ENCODE data around the gene MCM3. TPM values are rescaled to one million over a fixed set of nuclear protein-coding genes. Genes with fewer than 3 reads are reported as not detected.

The MCM3 gene
- polyA plus RNA-seq, 4 donors: 83.1 to 136 (median 129) TPM

GRCh38 chr6:52304983-52305390 lies 20.4 kb upstream of the MCM3 start:
- DNase-seq (ENCODE audit: low read depth in 4 of 4, low spot score in 3 of 4): no peak

GRCh38 chr6:52303178-52303577 lies 18.6 kb upstream of the MCM3 start:
- no peak for DNase-seq (ENCODE audit: low read depth in 4 of 4, low spot score in 3 of 4)

GRCh38 chr6:52301326-52301725 lies 16.8 kb upstream of the MCM3 start:
- no peak for DNase-seq (ENCODE audit: low read depth in 4 of 4, low spot score in 3 of 4)

DNA sequence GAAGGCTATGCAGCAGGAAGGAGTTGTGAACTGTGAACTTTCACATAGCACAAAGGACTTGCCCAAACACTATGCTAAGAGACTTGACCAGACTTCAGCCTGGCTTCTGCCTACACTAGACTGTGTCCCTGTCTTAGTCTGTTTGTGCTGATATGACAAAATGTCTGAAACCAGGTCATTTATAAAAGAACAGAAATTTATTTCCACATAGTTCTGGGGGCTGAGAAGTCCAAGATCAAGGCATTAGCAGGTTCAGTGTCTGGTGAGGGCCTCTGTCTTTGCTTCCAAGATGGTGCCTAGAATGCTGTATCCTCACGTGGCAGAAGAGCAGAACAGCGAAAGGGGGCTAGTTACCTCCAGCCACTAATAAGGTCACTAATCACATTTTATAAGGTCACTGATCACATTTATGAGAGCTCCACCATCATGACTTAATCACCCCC lies 16.0 kb upstream of the MCM3 start:
- DNase-seq (ENCODE audit: low read depth in 4 of 4, low spot score in 3 of 4): no peak

DNA sequence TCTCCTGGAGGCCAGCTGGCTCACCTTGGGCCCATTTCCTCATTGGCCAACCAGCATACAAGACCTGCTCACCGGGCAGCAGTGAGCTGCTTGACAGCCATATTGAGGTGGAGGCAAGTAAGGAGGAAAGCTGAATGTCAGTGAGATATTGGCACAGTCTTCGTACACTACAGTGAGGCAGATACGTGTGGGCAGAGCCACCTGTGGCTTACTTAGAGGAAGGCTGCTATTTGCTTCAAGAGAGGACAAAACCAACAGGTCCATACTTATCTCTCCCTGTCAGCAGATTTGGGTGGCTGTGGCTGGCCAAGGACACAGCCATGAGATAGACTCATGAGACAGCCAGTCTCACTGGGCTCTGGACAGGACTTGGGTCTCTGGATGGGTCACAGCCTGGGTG lies 15.1 kb upstream of the MCM3 start:
- no peak for DNase-seq (ENCODE audit: low read depth in 4 of 4, low spot score in 3 of 4)

DNA sequence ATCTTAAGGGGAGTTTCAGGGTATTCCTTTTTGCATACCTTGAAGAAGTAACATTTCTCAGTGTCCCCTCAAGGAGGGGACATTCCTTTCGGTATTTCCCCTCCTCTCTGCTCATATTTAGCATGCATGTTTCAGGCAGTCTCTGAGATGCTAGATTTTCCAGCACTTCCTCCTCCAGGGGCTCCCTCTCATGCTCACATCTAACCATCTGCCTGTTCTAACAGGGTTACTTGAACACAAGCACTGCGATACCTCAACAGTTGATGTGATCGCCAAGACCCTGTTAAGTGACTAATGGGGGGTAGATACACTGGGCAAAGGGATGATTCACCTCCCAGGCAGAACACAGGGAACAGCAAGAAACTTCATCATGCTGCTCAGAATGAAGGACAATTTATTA lies 12.9 kb upstream of the MCM3 start:
- no peak for DNase-seq (ENCODE audit: low read depth in 4 of 4, low spot score in 3 of 4)

- DNase-seq (ENCODE audit: low read depth in 4 of 4, low spot score in 3 of 4): no peak
These were observed 8.5 kb upstream of the MCM3 start for GRCh38 chr6:52293067-52293466.

DNA sequence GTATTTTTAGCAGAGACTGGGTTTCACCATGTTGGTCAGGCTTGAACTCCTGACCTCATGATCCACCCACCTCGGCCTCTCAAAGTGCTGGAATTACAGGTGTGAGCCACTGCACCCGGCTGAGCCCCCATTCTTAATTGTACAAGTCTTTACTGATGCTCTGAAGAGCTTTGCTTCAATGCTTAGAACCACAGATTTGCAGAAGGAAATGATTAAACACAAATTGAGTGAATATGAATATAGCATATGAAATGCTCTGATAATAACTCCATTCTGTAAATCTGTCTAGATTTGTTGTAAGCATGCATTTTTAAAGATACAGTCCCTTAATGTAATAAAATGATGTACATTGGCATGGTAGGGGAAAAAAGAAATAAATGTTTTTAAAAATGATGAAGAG lies 4.3 kb upstream of the MCM3 start:
- DNase-seq (ENCODE audit: low read depth in 4 of 4, low spot score in 3 of 4): no peak

DNA sequence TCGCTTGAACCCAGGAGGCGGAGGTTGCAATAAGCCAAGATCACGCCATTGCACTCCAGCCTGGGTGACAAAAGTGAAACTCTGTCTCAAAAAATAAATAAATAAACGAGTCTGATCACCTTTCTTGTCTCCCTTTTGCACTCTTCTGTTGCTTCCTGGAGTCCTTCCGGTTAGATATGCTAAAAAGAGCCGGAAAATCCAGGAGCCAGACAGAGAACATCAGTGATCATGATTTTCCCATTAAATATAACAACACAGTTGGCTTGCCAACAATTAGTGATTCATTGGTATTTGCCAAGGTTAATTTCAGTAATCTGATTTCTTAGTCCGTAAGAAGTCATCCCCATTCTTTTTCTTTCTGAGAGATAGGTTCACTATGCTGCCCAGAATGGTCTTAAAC lies 3.7 kb upstream of the MCM3 start:
- DNase-seq (ENCODE audit: low read depth in 4 of 4, low spot score in 3 of 4): no peak

- DNase-seq (ENCODE audit: low read depth in 4 of 4, low spot score in 3 of 4): no peak
These were observed 2.4 kb upstream of the MCM3 start for GRCh38 chr6:52286798-52287432.

DNA sequence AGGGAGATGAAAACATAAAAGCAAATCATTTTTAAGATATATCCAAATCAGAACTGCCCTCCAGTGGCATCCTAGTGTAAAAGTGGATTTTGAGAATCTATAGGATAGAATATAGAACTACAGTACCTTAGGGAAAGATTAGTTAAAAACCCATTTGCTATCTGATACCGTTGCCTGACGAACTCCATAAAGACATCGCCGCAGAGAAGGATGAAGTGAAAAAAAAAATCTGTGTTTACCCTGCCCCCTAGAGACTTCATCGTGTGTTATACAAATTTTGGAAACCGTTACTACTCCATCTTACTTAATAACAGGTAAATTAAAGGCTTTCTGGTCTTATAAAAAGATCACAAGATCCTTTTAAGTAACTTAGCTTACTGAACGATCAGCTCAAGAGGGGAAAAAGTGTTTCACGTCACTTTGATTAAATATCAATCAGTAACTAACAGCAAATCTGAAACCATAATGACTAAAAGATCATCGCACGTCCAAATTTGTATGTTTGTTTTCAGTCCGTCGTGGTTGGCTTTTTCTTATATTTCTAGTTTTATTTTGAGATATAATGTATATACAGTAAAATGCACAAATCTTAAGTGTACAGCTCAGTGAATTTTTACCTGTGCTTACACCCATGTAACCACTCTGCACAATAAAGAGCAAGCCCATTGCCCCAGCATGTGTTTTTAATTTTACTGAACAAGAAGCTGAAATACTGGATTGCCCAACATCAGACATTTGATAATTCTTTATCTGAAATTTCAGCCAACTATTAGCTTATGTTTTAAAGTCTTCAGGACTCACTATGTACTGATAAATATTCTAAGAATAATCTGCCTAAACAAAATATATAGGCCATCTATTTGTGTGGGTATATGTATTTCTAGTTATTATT lies 881 bp upstream of the MCM3 start:
- no peak for DNase-seq (ENCODE audit: low read depth in 4 of 4, low spot score in 3 of 4)

GRCh38 chr6:52284131-52284459 lies 447 bp downstream of the MCM3 start:
- no peak for DNase-seq (ENCODE audit: low read depth in 4 of 4, low spot score in 3 of 4)

DNA sequence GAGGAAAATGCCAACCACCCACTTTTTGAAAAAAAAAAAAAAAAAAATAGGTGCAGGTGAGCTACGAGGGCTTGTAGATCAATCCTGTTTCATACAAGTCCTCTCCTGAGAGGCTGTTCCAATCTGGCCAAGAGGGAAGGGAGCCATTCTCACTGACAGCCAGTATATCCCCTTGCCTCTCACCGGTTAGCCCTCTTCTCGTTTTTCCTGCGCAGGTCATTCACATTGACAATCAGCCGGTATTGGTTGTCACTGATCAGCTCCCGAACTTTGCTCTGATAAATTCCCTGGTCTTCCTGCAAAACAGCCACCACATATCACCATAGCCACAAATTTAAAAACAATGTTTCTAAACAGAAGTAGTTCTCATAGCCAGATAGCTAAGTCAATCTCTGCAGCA lies 1.4 kb downstream of the MCM3 start:
- DNase-seq (ENCODE audit: low read depth in 4 of 4, low spot score in 3 of 4): no peak

DNA sequence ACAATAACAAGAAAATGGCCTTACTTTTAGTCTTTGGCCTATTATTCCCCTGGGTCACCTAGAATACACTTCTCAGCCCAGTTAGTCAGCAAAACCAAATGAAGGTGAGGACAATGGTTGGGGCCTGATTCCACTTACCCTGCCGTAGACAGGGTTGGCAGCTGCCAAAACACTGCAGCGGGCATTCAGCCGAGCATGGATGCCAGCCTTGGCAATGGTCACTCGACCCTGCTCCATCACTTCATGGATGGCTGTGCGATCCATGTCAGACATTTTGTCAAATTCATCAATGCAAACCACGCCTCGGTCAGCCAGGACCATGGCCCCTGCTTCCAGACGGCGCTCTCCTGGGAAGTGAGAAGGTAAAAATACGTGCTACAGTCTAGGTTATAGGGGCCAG lies 8.4 kb downstream of the MCM3 start:
- no peak for DNase-seq (ENCODE audit: low read depth in 4 of 4, low spot score in 3 of 4)

DNA sequence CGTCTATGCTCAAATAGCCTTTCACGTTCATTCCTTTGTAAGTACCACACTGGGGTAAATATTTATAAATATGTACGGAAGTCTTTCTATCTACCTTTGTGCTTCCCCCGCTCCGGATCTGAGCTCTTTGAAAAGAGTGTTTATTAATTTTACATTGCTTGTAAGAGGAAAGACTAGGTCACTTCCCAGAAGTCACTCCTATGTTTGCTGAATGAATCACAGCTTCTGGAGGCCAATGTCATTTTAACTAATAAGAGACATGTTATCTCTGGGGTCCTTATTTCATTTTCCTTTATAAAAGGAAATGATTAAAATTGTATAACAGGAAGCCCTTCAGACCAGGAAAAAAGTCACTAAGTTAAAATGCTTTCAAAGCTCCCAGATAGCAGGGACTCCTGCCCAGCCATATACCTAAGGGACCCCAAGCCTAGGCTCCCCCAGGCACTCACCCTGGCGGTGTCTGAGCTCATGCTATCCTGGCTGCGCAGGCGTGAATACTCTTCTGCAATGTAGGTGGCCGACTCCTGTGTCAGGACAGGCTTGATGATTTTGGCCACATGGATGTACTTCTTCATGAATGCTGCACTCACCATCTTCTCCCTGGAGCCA lies 12.6 kb downstream of the MCM3 start:
- no peak for DNase-seq (ENCODE audit: low read depth in 4 of 4, low spot score in 3 of 4)

DNA sequence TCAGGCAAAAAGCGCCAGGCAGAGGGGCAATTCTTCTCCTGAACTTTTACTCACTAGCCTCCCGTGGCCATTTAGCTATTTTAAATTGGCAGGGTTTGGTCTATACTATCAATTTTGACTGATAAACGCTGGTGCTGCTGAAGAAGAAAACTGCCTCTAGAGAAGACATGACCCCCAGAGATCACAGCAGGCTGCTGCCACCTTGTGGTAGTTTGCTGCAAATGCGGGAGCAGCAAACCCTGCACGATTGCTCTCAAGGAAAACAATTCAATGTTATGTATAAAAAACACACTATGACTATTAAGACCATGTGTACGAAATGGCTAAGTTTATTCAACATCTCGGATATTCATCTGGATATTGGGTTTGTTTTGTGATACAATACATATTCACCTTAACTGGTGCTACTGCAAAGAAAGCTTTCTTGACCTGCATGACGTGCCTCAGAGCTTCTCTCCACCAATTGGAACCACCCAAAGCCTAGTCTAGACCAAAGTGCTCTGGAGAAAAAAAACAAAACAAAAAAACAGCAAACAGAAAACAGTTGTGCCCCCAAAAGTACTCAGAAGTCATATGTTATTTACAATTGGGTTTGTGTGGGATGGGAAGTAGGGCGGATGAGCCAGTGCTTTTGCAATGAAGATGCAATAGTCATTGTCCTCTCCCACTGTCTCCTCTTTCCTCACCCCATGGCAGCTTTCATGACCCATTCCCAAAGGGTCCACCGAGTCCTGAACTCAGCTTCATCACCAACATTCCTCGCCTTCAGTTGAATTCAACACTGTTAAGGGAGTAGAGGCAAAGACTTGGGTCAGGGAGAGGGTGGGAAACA lies 20.6 kb downstream of the MCM3 start:
- peak in 1 of 4 donors; percentile 32 for DNase-seq (ENCODE audit: low read depth in 4 of 4, low spot score in 3 of 4)

- DNase-seq (ENCODE audit: low read depth in 4 of 4, low spot score in 3 of 4): no peak
These were observed 21.8 kb downstream of the MCM3 start for GRCh38 chr6:52262620-52263344.

DNA sequence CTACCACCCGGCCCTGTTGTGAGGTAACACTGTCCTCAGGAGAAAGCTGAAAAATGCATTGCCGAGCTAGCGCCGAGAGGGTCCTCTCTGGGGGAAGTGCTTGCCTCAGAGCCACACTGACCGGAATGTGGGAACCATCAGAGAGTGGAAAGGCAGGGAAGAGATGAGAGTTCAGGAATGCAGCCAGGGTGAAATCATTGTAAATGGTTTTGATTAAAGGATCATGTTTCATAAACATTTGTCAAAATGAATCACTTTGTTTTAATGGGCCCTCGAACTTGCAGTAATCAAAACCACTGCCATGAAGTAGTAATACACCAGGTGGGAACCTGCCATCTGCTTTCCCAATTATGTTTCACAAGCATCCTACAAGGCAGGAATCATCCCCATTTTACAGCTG lies 23.3 kb downstream of the MCM3 start:
- DNase-seq (ENCODE audit: low read depth in 4 of 4, low spot score in 3 of 4): no peak

DNA sequence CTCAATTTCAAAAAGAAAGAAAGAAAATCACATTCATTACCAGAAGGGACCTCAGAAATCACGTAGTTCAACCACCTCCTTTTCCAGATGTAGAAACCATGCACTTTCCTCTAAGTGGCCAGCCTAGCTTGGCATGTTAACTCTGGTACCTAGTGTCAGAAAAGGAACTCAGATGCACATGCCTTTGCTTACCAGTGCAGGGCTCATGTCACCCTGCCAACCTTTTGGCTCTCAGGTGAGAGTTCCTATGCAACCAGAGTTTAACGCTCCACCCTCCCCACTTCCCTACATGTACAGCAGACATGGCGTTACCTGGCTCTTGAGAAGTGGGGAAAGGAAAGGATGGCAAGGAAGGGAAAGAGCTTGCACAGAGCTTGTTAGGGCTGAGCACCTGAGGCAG lies 23.9 kb downstream of the MCM3 start:
- no peak for DNase-seq (ENCODE audit: low read depth in 4 of 4, low spot score in 3 of 4)

DNA sequence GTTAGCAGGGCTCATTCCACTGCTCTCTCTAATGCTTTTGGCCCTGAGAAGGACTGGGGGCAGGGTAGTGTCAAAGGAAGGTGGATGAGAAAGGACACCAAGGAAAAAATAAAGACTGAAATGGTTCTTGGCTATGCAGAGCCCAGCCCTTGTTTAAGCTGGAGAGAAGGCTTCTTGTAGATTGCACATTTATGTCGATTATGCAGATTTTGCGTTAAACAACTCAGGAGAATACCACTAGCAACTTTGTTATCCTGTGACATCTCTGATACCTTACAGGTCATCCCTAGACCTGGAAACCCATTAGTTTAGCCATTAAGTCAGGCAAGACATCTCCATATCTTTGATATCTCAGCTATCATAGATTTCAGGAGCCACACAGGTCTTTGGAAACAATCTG lies 29.1 kb downstream of the MCM3 start:
- DNase-seq (ENCODE audit: low read depth in 4 of 4, low spot score in 3 of 4): no peak

Measured in left renal pelvis (tissue), 4 donors.